Left kidney (tissue), 2 donors: ENCODE results near the gene RASSF10. TPM values are rescaled to one million over a fixed set of nuclear protein-coding genes. Genes with fewer than 3 reads are reported as not detected.

Source experiments
- DNase-seq: peaks from one replicate; pipeline ENCODE4 v3.0.0-alpha.2; 2013
- polyA plus RNA-seq: library from polyadenylated mRNA; unstranded; fragments of 120-200 nt; gene quantifications from one replicate; pipeline ENCODE4 v1.2.1, GENCODE V29; 2013; ENCODE audit not compliant: insufficient read length

RASSF10 gene
- polyA plus RNA-seq, 1 donor = 24.0 TPM

DNA sequence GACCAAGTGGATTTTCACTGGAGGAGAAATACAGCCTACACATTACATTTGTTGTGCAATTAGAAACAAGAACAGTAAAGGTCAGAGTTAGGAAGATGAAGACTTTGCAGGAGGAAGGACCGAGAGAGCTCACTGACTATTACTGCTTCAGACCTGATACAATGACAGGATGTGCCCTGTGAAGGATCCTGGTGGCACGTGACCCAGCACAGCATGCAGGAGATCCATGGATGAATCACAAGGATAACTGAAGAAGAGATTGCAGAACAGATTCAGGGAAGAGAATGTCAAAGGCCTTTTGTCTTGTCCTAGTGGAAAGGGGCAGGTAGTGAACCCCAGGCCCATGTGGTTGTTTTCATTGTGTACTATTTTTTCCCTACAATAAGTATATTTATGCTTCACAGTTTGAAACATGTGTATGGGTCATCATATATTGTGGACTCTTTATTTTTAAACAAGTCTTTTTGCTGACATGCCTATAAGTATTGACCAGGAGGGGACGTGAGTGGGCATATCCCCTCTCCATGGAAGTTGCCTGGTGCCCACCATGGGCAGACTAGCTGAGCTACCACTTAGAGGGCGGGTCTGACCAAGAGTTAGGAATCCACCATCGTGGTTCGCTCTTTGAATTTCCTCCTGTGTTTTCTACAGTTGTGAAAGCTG, 44.3 kb downstream of the RASSF10 start:
- DNase-seq = no peak

DNA sequence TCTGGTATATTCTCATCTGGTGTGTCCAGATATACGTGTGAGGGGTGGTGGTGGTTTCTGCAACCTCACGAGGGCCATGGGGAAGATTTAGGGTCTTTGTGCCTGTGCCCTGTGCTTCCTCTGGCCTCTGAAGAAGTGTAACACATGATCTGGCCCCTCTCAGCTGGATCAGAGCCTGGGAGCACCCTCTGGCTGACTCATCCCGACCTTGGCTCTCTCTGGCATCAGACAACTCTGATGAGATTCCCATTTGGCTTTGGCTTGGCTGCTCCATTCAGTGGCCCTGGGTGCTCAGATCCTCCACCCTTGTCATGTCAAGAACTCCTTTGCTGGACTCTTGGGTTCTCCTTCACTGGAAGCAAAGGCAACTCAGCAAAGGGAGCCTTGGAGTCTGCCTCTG, 45.2 kb downstream of the RASSF10 start:
- no peak for DNase-seq

DNA sequence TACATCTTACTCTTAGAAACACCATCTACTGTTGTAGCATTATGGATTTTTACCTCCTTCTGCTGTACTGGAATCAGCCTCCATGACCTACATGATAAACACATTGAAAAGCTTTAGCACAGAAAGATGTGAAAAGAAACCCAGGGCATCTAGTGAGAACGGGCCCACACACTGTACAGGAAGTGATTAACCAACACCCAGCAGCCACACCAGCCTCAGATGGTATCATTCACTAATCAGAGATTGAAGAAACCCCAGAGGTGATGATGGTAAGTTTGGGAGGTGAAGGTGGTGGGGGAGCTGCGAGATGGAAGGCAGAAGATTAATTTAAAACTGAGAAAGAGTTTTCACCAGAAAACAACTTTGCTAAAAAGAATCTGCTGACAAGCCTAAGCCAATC, 46.1 kb downstream of the RASSF10 start:
- no peak for DNase-seq

DNA sequence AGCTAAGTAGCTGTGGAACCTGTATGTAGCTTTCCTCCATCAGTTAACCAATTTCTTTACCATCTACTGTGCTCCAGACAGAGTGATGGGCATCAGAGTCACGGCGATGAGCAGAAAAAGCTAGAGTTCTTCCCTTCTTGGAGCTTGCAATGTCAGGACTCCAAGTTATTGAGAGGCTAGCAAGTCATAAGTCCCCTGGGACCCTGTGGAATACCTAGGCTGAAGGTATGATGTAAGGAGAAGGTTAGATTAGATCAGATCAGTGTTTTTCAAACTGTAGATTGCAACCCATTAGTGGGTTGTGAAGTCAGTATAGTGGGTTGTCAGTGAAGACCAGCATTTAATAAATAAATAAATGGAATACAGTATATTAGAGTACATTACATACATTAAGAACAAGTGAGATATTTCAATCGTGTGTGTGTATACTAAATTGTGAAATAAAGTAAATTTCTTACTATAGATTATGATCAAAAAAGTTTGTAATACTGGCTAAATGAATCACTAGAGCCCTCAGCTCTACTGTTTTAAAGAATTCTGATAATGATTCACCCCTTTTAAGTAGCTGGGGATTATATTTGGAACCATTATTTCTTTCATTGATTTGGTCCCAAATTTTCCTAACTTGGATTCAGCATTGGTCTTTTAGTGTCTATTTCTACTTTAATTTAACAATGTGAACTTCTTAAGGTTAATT, 52.3 kb downstream of the RASSF10 start:
- no peak for DNase-seq
